DMS114 treated with DMSO at 0.1 percent for 48 hours (cell line): ENCODE results near the gene SLC66A2.
"Not testable (repeated sequence)": the region's sequence is repeated elsewhere in the genome, so short reads cannot be mapped to it uniquely, and the experiment has no call there.

ENCODE experiments used
- DNase-seq: peaks from one replicate; lab custom pipeline; 2025; ENCODE audit not compliant: unreplicated experiment; lab: John Stamatoyannopoulos, UW

The SLC66A2 gene

DNA sequence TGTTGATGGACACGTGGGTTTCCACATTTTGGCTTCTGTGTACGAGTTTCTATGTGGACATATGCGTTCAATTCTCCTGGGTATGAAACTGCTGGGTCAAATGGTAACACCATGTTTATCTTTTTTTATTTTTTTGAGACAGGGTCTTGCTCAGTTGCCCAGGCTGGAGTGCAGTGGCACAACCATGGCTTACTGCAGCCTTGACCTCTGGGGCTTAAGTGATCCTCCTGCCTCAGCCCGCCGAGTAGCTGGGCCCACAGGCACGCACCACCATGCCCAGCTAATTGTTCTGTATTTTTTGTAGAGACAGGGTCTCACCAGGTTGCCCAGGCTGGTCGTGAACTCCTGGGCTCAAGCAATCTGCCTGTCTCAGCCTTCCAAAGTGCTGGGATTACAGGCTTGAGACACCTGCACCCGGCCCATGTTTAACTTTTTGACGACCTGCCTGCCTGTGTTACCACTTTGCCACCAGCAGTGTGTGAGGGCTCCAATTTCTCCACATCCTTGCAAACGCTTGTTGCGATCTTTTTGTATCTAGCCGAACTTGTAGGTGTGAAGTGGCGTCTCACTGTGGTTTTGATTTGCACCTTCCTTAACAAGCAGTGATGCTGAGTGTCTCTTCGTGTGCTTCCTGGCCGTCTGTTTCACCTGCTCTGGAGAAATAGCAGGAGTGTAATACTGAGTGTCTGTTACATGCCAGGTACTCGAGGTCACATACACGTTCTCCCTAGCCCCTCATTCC is 19.9 kb upstream of the SLC66A2 start:
- DNase-seq, result no peak

DNA sequence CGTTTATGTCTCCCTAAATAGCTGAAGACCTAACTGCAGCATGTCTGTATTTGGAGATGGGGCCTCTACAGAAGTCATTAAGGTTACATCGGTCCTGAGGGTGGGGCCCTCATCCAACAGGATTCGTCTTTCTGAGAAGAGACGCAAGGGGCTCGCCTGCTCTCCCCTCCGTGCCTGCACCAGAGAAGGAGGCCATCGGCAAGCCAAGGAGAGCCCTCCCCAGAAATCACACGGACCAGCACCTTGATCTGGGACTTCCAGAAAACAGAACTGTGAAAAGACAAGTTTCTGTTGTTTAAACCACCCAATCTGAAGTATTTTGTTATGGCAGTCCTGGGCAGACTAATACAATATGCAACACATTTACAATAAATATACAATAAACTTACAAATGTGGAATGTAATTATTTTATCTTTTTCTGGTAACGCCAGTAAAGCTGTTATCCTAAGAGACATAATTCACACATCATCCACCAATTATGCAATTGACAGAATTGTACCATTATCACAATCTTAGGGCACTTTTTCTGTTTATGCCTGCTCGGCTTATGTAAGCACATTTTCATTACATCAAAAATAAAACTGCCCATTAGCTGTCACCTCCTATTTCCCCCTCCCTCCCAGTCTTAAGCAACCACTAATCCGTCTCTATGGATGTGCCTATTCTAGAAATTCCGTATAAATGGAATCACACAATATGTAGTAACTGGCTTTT is 19.1 kb upstream of the SLC66A2 start:
- no peak for DNase-seq

DNA sequence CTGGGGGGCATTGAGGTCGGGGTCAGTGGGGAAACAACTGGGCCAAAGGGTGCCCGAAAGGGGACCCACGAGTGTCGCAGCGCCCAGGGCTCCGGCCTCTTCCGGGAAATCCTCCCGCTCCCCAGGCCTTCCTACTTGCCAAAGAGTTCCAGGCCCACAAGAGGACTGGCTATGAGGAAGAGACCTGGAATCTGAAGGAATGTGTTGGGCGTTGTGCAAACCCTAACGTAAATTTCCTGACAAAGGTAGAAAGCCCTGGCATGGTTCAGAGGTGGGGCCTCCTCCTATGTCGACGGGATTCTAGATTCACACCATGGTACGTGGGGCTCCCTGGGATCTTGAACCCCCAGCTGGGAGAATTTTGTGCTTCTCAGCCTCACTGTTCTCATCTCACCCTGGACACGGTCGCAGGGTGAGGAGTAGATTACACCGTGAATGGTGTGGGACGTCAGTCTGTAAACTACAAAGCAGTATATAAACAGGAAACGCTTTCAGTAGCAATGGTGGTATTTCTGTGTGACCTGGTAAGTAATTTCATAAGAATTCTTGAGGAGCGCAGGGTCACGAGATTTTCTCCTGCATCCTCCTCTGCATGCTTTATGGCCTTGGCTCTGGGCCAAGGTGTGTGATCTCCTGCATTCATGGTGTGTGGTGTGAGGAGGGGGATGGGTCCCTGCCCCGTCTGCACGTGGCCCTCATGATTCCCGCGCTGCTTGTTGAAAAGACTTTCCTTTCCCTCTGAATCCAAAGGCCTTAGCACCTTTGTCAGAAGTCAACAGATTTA is 13.9 kb upstream of the SLC66A2 start:
- DNase-seq, result no peak

DNA sequence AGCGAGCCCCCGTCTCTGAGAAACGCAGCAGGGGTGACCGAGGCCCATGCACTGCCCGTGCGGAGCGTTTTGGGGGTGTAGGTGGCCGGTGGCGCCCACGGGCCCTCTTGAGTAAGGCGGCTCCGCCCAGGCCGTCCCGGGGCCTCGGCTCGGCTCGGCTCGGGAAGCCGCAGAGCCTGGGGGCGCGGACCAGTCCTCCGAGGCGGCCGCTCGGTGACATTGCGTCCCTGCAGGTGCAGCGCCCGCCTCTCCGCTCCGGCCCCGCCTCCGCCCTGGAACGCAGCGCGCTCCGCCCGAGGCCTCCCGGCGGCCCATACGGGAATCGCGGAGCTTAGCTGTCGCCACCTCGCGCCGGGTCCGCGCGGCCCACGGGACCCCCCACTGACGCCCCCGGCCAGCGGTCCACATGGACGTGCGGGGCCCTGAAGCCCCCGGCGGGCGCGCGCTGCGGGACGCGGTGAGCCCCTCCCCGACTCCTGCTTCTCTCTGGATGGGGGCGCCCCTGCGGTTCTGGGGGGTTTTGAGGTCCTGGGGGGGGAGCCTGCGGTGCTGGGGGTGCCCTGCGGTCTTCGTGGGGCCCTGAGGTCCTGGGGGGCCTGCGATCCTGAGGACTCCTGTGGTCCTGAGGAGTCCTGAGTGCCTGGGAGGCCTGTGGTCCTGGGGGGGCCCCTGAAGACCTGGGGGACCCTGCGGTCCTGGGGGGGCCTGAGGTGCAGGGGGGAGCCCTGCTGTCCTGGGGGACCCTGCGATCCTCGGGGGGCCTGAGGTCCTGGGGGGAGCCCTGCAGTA is 13.1 kb upstream of the SLC66A2 start, which contains the start of gene HSBP1L1:
HSBP1L1 (plus strand) TSS at position 314 of the 789 bp plus-strand sequence; CDS start at position 407, 93 bp downstream.
- no peak for DNase-seq

DNA sequence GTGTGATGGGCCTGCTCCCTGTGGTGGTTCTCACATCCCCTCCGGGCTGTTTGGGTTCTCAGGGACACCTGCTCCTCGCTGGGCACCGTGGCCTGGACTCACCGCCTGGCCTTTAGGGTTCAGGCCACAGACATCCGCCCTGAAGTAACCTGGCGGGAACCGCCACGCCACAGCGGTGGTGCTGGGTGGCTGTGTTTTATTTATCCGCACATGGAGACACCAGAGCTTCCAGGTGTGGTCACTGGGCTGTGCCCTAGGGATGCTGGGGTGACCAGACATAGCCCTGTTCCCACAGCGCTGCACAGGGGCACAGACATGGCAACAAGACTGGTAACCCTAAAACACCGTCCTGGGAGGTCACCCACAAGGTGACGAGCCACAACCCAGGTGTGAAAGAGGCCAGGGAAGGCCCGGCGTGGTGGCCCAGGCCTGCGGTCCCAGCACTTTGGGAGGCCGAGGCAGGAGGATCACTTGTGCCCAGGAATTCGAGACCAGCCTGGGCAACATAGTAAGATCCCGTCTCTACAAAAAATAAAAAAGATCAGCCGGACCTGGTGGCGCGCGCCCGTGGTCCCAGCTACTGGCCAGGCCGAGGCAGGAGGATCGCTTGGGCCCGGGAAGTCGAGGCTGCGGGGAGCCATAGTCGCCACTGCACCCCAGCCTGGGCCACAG is 12.3 kb upstream of the SLC66A2 start:
- no peak for DNase-seq

DNA sequence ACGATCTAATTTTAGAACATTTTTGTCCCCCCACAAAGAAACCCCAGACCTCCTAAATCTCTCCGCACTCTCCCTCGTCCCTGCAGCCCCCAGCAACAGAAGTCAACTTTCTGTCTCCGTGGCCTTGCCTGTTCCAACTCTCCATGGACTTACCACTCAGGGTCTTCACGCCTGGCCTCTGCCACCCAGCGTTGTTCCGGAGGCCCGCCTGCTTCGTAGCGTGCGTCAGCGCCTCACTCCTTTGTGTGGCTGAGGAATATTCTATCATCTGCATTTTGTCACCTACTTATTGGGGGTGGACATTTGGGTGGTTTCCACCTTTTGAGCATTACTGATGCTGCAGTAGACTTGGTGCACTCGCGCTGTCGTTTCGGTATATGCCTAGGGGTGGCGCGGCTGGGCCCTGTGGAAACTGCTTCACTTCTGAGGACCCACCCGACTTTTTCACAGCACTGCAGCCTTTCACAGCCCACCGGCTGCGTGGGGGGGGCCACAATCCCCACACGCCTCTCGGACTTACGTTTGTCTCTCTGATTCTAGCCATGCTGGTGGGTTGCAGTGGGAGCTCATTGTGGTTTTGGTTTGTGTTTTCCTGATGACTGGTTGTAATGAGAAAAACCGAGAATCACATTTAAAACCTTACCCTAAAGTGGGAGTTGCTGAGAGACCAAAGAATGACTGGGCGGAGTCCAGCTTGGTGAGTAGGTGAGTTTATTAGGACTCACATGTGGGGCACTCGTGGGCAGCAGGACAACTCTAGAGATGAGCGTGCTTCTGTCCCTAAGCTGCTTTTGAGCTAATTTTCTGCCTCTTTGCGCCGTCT is 11.6 kb upstream of the SLC66A2 start:
- no peak for DNase-seq

DNA sequence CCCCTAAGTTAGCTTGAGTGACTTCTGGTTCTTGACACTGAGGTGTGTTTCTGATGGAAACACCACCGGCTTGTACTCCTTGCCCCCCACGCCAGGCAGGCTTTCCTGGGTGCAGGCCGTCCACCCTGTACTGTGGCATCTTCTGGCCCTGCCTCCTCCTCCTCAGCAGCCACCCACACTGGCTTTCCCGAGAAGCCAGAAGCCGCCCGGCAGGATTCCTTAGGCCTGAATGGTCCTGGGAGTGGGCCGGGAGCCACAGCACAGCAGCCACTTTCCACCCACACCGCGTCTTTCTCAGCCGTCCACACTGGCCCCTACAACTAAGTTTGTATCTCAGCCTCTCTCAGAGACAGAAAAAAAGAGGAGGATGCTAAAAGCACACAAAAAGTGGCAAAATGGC is 10.9 kb upstream of the SLC66A2 start:
- DNase-seq, result no peak

DNA sequence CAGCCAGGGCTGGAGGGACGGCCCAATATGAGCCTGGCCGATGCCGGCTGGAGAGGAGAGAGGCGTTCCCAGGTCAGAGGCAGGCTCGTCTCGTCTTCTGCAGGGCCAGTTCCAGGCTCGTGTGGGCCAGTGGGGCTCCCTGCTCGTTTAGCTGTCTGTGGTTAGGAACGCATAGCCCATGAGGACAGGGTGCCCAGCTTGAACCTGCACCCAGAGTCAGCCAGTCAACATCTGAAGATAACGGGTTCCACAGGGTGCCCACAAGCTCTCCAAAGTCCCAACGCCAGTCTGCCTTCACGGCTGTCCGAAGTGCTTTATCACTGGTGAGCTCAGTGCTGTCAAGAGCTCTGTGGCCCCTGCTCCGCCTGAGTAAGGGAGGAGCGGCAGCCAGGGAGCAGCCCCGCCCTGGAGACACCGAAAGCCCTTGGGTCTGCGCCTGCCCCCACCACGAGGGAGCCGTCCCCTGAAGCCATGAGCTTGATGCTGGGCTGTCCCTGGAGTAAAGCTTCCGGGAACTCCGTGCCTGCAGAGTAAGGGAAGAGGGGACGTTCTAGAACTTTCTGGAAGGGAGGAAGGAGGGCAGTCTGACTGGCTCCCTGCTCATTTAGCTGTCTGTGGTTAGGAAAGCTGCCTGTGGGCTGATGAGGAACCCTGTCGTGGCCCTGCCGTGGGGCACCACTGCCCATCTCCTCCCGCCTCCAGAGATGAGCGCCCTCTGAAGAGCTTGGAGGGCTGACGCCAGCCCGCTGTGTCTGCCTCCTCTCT is 10.3 kb upstream of the SLC66A2 start:
- DNase-seq, result no peak

DNA sequence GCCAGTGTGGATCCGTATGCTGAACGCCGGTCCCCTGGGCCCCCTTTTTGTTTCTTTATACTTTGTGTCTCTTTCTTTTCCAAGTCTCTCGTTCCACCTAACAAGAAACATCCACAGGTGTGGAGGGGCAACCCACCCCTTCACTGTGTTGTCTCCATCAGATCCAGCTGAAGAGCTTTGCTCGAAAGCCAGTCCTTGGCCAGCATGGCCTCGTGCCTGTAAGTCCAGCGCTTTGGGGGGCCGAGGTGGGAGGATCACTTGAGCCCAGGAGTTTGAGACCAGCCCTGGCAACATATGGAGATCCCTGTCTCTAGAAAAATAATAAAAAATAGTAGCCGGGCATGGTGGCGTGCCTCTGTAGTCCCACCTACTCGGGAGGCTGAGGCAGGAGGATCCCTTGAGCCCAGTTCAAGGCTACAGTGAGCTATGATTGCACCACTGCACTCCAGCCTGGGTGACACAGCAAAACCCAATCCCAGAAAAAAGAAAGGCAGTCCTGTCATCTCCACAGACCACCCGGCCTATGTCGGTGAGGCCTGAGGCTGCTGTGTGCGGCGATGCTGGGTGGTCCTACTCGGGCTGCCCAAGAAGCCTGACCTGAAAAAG is 9.6 kb upstream of the SLC66A2 start:
- DNase-seq, result no peak

DNA sequence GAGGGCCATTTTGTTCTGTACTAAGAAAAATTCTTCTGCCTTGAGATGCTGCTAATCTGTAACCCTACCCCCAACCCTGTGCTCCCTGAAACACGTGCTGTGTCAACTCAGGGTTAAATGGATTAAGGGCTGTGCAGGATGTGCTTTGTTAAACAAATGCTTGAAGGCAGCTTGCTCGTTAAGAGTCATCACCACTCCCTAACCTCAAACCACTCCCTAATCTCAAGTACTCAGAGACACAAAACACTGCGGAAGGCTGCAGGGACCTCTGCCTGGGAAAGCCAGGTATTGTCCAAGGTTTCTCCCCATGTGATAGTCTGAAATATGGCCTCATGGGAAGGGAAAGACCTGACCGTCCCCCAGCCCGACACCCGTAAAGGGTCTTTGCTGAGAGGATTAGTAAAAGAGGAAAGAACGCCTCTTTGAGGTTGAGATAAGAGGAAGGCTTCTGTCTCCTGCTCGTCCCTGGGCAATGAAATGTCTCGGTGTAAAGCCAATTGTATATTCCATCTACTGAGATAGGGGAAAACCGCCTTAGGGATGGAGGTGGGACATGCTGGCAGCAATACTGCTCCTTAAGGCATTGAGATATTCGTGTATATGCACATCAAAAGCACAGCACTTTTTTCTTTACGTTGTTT is 8.8 kb upstream of the SLC66A2 start:
- DNase-seq, result not testable (repeated sequence)

DNA sequence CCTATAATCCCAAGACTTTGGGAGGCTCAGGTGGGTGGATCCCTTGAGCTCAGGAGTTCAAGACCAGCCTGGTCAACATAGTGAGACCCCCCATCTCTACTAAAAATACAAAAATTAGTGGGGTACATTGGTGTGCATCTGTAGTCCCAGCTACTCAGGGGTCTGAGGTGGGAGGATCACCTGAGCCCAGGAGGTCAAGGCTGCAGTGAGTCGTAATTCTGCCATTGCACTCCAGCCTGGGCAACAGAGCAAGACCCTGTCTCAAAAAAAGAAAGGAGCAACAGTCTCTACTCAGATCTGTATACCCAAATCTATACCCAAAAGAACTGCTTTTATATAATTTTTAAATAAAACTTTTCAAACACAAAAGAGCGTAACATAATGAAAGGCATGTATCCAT is 7.5 kb upstream of the SLC66A2 start:
- no peak for DNase-seq

DNA sequence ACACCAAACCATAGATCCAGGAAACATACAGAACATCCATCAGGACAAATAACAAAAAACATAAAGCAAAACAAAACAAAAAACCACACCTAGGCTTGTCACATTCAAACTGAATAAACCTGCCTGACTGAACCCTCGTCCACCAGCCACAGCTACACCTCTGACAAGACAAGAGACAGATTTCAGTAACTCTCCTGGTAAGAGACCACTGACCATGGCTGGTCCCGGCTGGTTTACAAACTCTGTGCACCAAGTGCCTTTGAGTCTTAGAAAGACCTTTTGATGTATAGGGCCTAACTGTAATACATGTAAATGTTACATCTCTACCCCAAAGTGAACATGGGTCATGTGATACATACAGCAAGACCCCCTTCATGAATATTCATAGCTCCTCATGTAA is 4.8 kb upstream of the SLC66A2 start:
- DNase-seq, result no peak

DNA sequence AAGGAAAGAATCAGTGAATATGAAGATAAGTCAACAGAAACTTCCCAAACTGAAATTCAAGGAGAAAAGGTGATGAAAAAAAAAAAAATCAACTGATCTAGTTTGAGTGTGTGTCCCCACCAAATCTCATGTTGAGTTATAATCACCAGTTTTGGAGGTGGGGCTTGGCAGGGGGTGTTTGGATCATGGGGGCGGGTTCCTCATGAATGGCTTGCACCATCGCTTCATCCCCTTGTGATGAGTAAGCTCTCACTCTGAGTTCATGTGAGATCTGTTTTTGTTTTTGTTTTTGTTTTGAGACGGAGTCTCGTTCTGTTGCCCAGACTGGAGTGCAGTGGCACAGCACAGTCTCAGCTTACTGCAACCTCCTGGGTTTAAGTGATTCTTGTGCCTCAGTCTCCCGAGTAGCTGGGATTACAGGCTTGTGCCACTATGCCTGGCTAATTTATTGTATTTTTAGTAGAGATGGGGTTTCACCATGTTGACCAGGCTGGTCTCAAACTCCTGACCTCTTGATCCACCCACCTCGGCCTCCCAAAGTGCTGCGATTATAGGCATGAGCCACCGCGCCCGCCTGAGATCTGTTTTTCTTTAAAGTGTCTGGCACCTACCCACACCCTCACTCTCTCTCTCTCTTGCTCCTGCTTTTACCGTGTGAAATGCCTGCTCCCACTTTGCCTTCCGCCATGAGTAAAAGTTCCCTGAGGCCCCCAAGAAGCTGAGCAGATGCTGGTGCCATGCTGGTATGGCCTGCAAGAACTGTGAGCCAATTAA is 4.0 kb upstream of the SLC66A2 start:
- no peak for DNase-seq

DNA sequence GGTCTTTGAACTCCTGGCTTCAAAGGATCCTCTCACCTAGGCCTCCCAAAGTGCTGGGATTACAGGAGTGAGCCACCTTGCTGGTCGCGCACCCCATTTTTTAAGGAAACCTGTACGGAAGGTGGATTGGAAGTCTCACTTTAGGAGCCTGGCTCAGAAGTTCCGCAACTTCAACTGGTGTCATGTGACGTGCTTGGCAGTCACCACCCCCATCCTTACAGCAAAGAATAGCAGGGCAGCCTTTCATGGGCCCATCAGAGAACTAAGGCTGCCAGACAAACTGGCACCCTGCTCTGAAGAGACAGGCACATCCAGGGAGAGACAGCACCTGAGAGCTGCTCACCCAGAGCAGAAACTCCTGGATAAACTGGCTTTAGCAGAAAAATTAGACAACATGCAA is 3.3 kb upstream of the SLC66A2 start:
- DNase-seq, result no peak

DNA sequence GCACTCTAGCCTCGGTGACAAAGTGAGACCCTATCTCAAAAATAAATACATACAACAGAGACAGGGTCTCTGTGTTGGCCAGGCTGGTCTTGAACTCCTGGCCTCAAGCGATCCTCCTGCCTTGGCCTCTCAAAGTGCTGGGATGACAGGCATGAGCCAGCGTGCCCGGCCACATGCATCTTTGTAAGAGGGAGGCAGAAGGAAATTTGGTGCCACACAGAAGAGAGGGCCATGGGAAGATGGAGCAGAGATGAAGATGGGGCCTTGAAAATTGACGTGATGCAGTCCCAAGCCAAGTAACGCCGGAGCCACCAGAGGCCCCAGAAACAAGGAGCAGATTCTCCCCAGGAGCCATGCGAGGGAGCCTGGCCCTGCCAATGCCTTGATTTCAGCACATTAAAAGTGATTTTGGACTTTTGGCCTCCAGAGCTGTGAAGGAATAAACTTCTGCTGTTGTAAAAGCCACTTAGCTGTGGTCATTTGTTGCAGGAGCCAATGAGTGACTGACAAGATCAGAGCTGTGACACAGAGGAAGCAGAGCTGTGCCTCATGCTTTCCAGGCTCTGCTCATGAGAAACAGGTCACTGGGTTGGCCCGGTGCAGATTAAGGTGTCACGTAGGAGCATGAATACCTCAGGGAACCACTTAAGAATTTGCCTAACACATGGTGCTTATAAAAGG is 2.7 kb upstream of the SLC66A2 start:
- no peak for DNase-seq

DNA sequence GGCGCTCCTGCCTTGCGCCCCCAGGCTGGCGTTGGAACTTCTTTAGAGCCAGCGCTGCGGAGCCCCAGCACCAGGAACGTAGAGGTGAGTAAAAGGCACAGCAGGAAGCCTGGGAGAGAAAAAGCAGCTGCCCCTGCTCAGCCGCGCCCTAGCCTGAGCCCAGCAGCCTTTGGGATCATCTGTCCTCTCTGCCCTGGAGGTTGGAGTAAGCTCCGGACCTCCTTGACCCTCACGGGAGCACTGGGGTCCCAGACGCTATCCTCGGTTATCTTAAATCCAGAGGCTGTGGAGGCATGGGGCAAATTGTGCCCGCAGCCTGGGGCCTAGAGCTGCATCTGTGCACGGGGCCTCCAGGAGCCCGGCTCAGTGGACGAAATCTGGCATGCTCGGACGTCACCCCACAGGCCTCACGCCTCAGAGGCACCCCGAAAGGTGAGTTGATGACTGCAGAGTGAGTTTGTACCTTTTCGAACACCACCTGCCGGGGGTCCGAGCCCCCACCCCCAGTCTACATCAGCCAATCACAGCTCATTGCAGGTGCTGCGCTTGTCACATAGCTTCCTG is 1.6 kb upstream of the SLC66A2 start:
- no peak for DNase-seq
